Esophagus muscularis mucosa (tissue), 4 donors: ENCODE results near the gene MLLT3.
"Not testable (repeated sequence)": the region's sequence is repeated elsewhere in the genome, so short reads cannot be mapped to it uniquely, and the experiment has no call there.

Experiments
- CTCF ChIP-seq, 3 experiments: fragments of 200-600 bp in 2 of 3; fragments of 450-650 bp in 1 of 3; sonication (generic) in 2 of 3; IDR thresholded peaks; one replicate each; pipeline ENCODE4 v1.5.1; 2017 to 2019; ENCODE audit warnings: antibody characterized with exemption in 3 of 3, mild to moderate bottlenecking in 2 of 3, moderate library complexity in 1 of 3
- EP300 ChIP-seq: sonication (generic); formaldehyde crosslinking; IDR thresholded peaks from one replicate; pipeline ENCODE4 v1.6.1; 2017; ENCODE audit warnings: antibody characterized with exemption
- POLR2A ChIP-seq: fragments of 450-650 bp; IDR thresholded peaks from one replicate; pipeline ENCODE4 v1.6.1; 2017; ENCODE audit warnings: antibody characterized with exemption, moderate library complexity, mild to moderate bottlenecking, low read depth

- TF ChIP-seq CTCF (IDR thresholded peaks at IDR 0.05); POLR2A; EP300: not testable (repeated sequence)
Measured at GRCh38 chr9:20658246-20658667, 36.0 kb upstream of the MLLT3 start.
